Measurements from ENCODE around the gene PDHB. TPM values are rescaled to one million over a fixed set of nuclear protein-coding genes. Genes with fewer than 3 reads are reported as not detected.

The PDHB gene
- total and polyA plus RNA-seq, 10 donors, result 46.6 to 82.1 (median 63.8) TPM

DNA sequence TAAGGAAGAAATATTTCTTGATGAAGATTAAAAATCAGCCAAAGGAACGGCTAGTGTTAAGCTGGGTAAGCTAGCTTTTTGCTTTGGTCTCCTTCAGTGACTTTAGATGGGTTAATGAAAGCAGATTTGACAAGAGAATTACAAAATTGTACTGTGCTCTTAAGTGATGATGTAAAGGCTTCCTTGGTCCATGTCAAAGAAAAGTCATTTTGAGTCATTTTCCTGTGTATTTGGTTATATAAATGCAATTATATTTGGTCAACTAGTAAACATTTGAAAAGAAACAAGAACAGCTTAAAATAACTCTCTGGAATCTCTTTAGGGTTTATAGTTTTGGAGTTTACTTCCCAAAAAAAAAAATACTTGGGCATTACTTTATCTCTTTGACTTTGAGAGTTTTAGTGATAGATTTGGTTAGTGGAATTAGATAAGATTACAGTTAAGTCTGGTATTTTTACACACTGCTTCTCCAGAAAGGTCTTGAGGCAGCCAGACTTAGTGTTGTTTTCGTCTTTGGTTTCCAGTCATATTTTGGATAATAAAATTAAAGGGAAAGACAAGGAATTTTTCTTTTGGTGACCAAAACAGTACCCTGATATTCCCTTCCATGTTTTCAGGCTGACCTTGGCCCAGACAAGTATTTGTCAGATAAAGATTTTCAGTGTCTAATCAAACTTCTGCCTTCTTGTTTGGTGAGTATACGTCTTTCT is 42.3 kb downstream of the PDHB start:
- H3K4me3 ChIP-seq, result no peak overlapping the region
- WGBS, 5 donors, result 75 to 83% (median 78%) methylated on average over 3 of the region's 3 CpGs
- intact Hi-C loops (cut with DNase I; ENCODE audit: low total_unique reads), result no loop called here
- TF ChIP-seq, protein P1, sequence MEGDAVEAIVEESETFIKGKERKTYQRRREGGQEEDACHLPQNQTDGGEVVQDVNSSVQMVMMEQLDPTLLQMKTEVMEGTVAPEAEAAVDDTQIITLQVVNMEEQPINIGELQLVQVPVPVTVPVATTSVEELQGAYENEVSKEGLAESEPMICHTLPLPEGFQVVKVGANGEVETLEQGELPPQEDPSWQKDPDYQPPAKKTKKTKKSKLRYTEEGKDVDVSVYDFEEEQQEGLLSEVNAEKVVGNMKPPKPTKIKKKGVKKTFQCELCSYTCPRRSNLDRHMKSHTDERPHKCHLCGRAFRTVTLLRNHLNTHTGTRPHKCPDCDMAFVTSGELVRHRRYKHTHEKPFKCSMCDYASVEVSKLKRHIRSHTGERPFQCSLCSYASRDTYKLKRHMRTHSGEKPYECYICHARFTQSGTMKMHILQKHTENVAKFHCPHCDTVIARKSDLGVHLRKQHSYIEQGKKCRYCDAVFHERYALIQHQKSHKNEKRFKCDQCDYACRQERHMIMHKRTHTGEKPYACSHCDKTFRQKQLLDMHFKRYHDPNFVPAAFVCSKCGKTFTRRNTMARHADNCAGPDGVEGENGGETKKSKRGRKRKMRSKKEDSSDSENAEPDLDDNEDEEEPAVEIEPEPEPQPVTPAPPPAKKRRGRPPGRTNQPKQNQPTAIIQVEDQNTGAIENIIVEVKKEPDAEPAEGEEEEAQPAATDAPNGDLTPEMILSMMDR (IDR thresholded peaks at IDR 0.05 in 8 of 11, conservative IDR thresholded peaks at IDR 0.05 in 3 of 11), result no peak
- DNase-seq, result no peak
- H3K36me3 ChIP-seq, result peaks cover 0 to 70% (median 23%) of the 10 kb centered on the region in 6 donors
- no peaks in the 10 kb centered on the region for H3K9me3 ChIP-seq
- H3K4me1 ChIP-seq, result peaks cover 21 to 48% (median 34%) of the 10 kb centered on the region in 6 donors
- peak overlapping the region in 4 of 8 donors; percentile 2 to 34 (median 17) for H3K27ac ChIP-seq
- no peaks in the 10 kb centered on the region for H3K27me3 ChIP-seq (replicated peaks in 1 of 7)

DNA sequence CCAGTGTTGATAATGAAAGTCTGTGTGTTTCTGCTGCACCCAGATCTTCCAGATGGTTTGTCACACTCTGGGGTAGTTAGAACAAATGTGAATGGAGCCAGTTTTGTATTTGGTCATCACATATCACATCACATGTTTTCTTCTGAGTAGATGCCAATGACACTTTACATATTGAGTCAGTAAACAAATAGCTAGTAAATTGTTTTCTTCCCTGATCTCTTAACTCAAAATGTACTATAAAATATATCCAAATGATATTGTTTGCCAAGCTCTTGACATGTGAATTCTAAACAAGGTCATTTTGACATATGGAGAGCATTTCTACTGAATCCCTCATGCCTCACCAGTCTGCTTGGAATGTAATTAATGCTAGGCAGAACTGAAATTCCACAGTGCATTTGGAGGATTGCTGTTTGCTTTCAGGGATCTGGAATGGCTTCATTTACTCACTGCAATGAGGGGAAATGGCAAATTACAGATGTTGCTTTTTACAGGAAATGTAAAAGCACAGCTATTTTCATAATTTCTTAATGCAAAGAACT is 45.0 kb downstream of the PDHB start:
- H3K27ac ChIP-seq, result peak overlapping the region in 7 of 8 donors; percentile 44 to 80 (median 67)

DNA sequence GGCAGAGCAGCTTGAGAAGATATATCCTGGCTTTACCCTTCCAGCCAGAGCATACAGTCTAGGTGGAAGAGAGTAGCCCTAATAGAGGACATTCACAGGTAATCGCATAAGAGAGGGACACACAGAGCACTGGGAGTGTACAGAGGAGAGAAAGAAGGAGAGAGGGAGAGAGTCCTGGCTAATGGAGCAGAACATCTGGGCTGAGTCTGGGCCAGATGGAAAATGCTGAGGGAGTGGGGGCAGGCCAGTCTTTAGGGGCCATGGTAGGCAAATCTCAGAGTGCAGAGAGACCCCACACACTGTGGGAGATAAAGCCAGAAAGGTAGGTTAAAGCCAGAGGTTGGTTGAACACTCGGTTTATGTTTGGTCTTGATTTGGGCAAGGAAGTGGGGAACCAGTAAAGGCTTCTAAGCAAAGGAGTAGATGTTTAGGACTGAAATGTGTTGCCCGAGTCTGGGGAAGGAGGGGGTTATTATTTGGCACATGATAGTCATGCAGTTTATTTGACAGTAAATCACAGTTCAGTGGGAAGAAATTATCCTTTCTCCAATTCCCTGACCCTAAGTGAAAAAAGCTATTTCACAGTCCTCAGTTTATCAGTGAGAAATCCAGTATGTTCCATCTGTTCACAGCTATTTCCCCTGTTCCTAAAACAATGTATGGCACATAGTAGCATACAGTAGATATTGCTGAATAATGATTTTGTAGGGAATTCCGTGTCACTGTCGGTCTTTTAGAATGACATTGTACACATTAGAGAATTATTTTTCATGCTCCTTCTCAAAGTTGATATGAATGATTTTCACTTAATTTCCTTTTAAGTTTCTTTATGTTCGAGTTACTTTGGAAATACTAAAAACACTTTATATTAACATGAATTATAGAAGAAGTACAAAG is 45.7 kb downstream of the PDHB start:
- intact Hi-C loops (cut with DNase I; ENCODE audit: low total_unique reads), result no loop called here
- Histone ChIP-seq H3K9me3 (no peaks in the 10 kb centered on the region), H3K27me3 (replicated peaks in 1 of 7) (no peaks in the 10 kb centered on the region), H3K36me3 (peaks cover 0 to 67% (median 9%) of the 10 kb centered on the region in 6 donors), H3K4me1 (peaks cover 21 to 66% (median 40%) of the 10 kb centered on the region in 6 donors), H3K27ac (peak overlapping the region in 7 of 8 donors; percentile 48 to 80 (median 67)), H3K4me3 (no peak overlapping the region)
- no peak for DNase-seq
- 70 to 81% (median 74%) methylated on average over 6 of the region's 6 CpGs for WGBS, 5 donors
- TF ChIP-seq POLR2AphosphoS5 (IDR thresholded peaks at IDR 0.05), result no peak
- TF ChIP-seq, protein P1 (IDR thresholded peaks at IDR 0.05 in 8 of 11, conservative IDR thresholded peaks at IDR 0.05 in 3 of 11), result no peak
- no peak for TF ChIP-seq POLR2A (IDR thresholded peaks at IDR 0.05)

More for the DNA sequence above, 45.0 kb downstream of the PDHB start:
- TF ChIP-seq, protein P1 (IDR thresholded peaks at IDR 0.05 in 8 of 11, conservative IDR thresholded peaks at IDR 0.05 in 3 of 11), result no peak
- TF ChIP-seq POLR2AphosphoS5 (IDR thresholded peaks at IDR 0.05) (no peak), POLR2A (IDR thresholded peaks at IDR 0.05) (no peak)
- Histone ChIP-seq H3K36me3 (peaks cover 0 to 66% (median 7%) of the 10 kb centered on the region in 6 donors), H3K9me3 (no peaks in the 10 kb centered on the region), H3K4me1 (peaks cover 21 to 66% (median 40%) of the 10 kb centered on the region in 6 donors), H3K4me3 (no peak overlapping the region), H3K27me3 (replicated peaks in 1 of 7) (no peaks in the 10 kb centered on the region)
- intact Hi-C loops (cut with DNase I; ENCODE audit: low total_unique reads), result no loop called here
- DNase-seq, result no peak

Data from spleen (tissue), 11 donors.